Peyer's patch (tissue), 4 donors: Measurements from ENCODE around the gene GTPBP3.

Experiments
- POLR2A ChIP-seq, 2 donors: fragments of 450-650 bp; IDR thresholded peaks; one replicate each; pipeline ENCODE4 v1.5.1; 2017; ENCODE audit warnings: antibody characterized with exemption in 2 of 2, mild to moderate bottlenecking in 2 of 2, moderate library complexity in 2 of 2
- TF ChIP-seq, protein P1 (sequence below), 6 experiments: fragments of 450-650 bp in 4 of 6; fragments of 200-600 bp in 2 of 6; sonication (generic) in 1 of 6; IDR thresholded peaks; one replicate each; pipeline ENCODE4 v1.5.1; 2017 to 2019; ENCODE audit warnings: antibody characterized with exemption in 6 of 6, mild to moderate bottlenecking in 3 of 6, moderate library complexity in 1 of 6

GRCh38 chr19:17378271-17378670, 40.9 kb downstream of the GTPBP3 start:
- TF ChIP-seq, protein P1, sequence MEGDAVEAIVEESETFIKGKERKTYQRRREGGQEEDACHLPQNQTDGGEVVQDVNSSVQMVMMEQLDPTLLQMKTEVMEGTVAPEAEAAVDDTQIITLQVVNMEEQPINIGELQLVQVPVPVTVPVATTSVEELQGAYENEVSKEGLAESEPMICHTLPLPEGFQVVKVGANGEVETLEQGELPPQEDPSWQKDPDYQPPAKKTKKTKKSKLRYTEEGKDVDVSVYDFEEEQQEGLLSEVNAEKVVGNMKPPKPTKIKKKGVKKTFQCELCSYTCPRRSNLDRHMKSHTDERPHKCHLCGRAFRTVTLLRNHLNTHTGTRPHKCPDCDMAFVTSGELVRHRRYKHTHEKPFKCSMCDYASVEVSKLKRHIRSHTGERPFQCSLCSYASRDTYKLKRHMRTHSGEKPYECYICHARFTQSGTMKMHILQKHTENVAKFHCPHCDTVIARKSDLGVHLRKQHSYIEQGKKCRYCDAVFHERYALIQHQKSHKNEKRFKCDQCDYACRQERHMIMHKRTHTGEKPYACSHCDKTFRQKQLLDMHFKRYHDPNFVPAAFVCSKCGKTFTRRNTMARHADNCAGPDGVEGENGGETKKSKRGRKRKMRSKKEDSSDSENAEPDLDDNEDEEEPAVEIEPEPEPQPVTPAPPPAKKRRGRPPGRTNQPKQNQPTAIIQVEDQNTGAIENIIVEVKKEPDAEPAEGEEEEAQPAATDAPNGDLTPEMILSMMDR (IDR thresholded peaks at IDR 0.05), result no peak
- no peak for TF ChIP-seq POLR2A (IDR thresholded peaks at IDR 0.05)
